HepG2 (cell line): ENCODE data around the gene RUVBL1. TPM values are rescaled to one million over a fixed set of nuclear protein-coding genes. Genes with fewer than 3 reads are reported as not detected.

Experiments
- FLYWCH1 ChIP-seq: sonication (generic); formaldehyde crosslinking; IDR thresholded peaks from 2 replicates; pipeline ENCODE4 v1.8.1; 2023; ENCODE audit warnings: mild to moderate bottlenecking, missing genetic modification reagents
- FUBP1 ChIP-seq: sonication (generic); formaldehyde crosslinking; IDR thresholded peaks from 2 replicates; pipeline ENCODE4 v1.5.1; 2020; ENCODE audit warnings: missing genetic modification reagents, mild to moderate bottlenecking, borderline replicate concordance
- NFE2L2 ChIP-seq: fragments of 150-350 bp; IDR thresholded peaks from 2 replicates; pipeline ENCODE4 v1.6.1; 2014; ENCODE audit warnings: low read length
- PREB ChIP-seq: sonication (generic); formaldehyde crosslinking; IDR thresholded peaks from 2 replicates; pipeline ENCODE4 v1.4.0; 2020; ENCODE audit warnings: missing genetic modification reagents
- SMYD3 ChIP-seq: sonication (generic); formaldehyde crosslinking; IDR thresholded peaks from 2 replicates; pipeline ENCODE4 v1.8.1; 2023; ENCODE audit warnings: mild to moderate bottlenecking, missing genetic modification reagents
- SPEN ChIP-seq: sonication (generic); formaldehyde crosslinking; IDR thresholded peaks from 2 replicates; pipeline ENCODE4 v1.5.1; 2020; ENCODE audit warnings: low read depth, mild to moderate bottlenecking, missing genetic modification reagents
- ZBTB39 ChIP-seq: sonication (generic); formaldehyde crosslinking; IDR thresholded peaks from 2 replicates; pipeline ENCODE4 v1.5.0; 2020; ENCODE audit warnings: missing genetic modification reagents
- ZHX1 ChIP-seq: sonication (generic); formaldehyde crosslinking; IDR thresholded peaks from 2 replicates; pipeline ENCODE4 v1.8.1; 2022; ENCODE audit warnings: low read depth, mild to moderate bottlenecking, missing genetic modification reagents
- ZNF512B ChIP-seq: sonication (generic); formaldehyde crosslinking; IDR thresholded peaks from 2 replicates; pipeline ENCODE4 v1.5.1; 2020; ENCODE audit warnings: missing genetic modification reagents, mild to moderate bottlenecking, borderline replicate concordance
- ZNF879 ChIP-seq: sonication (generic); formaldehyde crosslinking; IDR thresholded peaks from 2 replicates; pipeline ENCODE4 v1.8.1; 2023; ENCODE audit warnings: missing genetic modification reagents
- polyA plus RNA-seq, 8 experiments: library from polyadenylated mRNA; depleted of rRNA in 3 of 8; stranded (reverse) in 7 of 8; unstranded in 1 of 8; fragments of >200 nt; fragmentation: Illumina TruSeq in 4 of 8; extraction: Trizol in 4 of 8; gene quantifications; 2 replicates each; pipeline versions ENCODE4 v1.2.1 to v1.2.3, GENCODE V29; 2011 to 2016; ENCODE audit warnings: low read depth in 4 of 8, missing spikeins in 1 of 8, mixed read lengths in 1 of 8; ENCODE audit not compliant: insufficient read depth in 1 of 8
- total RNA-seq, 5 experiments: library from RNA; depleted of rRNA; stranded (reverse); fragments of >200 nt; fragmentation: Illumina TruSeq; extraction: Trizol; gene quantifications; 2 replicates each; pipeline ENCODE4 v1.2.3, GENCODE V29; 2016; ENCODE audit warnings: low read depth in 1 of 5

RUVBL1 gene
- total and polyA plus RNA-seq, 2 of the 13 experiments (the other 11 are each of a cell fraction or from before 2014, with no cell fraction given) = 32.7 to 86.3 TPM

- TF ChIP-seq PREB (no peak), NFE2L2 (no peak), SPEN (CRISPR knock-in tag) (peak; percentile 88), ZNF512B (peak; percentile 67; the same call in 1 of the 2 replicates), FUBP1 (CRISPR knock-in tag) (no peak), ZBTB39 (CRISPR knock-in tag) (no peak), ZHX1 (CRISPR knock-in tag) (peak; percentile 65; the same call in 1 of the 2 replicates), SMYD3 (CRISPR knock-in tag) (no peak), FLYWCH1 (CRISPR knock-in tag) (no peak), ZNF879 (no peak)
Observed at GRCh38 chr3:128123538-128124368, at the start of gene RUVBL1 (continued).
